ENCODE results near the gene APBA2.

Gene APBA2

DNA sequence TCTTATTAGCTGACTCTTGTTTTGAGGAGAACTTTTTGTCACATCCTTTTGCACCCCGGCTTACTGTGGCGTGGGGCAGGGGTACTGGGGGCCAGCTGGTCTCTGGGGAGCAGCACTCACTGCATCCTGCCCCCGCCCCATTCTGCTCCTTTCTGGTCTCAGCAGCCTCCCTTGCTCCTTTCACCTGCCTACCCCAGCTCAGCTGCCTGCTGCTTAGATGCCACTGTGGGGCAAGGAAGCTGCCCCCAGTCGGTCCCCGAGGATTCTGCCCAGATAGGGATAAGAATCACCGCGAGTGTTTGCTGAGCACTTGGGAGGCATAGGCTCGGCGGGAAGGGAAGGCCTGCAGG lies 32.0 kb downstream of the APBA2 start:
- DNase-seq = no peak

- DNase-seq = no peak
Observed at GRCh38 chr15:28918141-28918983, 32.6 kb downstream of the APBA2 start.

GRCh38 chr15:28919201-28919635 lies 33.4 kb downstream of the APBA2 start:
- no peak for DNase-seq

DNA sequence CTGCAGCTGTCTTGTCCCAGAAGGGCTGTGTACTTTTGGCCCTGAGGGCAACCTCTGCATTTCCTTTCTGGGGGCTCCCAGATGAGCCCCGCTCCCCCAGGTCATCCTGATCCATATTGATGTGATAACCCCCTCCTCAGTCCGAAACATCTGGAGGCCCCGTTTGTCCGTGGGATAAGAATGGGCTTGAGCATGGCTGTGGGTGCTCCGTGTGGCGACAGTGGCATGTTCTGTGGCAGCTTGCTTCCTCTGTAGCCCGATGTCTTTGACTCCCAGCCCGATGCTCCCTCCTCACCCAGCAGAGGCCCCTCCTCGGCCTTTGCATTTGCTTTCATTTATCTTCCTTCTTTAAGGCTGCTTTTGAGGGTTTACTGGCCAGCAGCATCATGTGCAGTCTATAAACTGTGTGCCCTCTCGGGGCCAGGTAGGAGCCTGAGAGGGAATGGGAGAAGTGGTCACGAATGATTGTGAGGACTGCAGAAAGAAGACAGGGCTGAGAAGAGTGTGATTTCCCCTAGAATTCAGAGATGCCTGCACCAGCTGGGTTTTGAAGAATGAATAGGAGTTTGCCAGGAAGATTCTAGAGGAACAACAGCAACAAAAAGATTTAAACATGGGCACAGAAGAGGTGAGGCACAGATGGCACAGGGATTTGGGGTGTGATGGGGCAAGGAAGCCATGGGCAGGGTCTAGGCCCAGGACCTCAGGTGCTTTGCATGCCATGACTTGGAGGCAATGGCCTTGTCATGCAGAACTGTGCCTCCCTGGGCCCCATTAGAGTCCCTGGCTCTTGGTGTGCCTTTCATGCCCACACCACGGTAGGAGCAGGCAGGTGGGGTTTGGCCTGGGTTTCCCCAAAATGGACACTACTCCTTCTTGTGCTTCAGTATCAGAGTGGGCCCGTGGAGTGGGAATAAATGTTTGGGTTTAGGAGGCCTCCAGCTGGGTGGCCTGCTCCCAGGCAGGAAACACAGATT lies 34.2 kb downstream of the APBA2 start:
- DNase-seq = no peak

DNA sequence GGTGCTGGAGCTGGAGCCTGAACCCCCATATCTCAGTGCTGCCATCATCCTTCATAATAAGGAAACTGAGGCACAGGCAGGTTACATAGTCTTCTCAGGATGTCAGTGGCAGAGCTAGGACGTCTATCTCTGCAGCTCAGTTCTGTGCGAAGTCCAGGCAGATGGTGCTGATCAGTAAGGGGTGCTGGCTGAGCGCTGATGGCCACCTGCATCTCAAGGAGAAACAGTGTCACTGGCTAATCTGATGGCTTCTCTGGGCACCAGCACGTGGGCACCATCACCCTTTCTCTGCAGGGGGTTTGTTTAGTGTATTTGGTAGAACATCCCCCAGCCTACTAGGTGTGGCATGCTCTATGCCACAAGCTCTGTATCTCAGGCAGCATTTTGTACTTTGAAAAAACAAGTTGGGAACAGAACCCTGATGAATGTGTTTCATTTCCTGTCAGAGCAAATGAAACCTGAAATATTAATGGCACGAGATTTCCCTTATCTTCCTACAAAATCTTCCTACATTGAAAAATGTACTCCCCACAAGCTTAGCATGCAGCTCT lies 35.1 kb downstream of the APBA2 start:
- no peak for DNase-seq

DNA sequence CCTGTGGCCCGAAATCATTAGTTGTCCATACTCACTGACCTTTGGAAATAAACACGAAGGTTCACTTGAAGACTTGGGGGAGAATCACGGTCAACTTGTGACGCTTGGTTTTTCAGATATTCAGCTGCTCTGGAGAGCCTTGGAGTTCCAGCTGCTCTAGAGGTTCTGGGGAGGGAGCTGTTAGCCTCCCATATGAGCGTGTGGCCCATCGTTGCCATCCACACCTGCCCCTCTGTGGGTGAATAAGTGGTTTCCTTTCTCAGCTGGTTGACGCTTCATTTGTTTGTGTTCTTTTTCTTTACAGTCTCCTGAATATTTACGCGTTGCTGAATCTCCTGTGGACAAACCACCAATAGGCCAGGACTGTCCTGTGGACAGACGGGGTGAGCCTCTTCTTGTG lies 35.6 kb downstream of the APBA2 start:
- DNase-seq = no peak

GRCh38 chr15:28921919-28922706 lies 36.3 kb downstream of the APBA2 start:
- no peak for DNase-seq

DNA sequence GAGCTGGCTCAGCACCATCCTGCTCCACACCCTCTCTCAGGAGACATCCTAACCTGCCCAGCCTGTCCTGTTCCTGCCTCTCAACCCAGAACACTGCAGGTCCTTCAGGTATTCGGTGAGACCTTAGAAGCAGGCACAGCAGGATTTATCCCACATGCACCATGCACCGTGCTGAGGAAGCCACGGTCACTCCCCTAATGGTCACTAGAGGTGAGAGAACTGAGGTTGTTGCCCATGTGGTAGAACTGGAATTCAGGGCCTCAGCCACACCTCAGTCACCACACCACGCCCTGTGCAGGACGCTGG lies 36.9 kb downstream of the APBA2 start:
- no peak for DNase-seq

DNA sequence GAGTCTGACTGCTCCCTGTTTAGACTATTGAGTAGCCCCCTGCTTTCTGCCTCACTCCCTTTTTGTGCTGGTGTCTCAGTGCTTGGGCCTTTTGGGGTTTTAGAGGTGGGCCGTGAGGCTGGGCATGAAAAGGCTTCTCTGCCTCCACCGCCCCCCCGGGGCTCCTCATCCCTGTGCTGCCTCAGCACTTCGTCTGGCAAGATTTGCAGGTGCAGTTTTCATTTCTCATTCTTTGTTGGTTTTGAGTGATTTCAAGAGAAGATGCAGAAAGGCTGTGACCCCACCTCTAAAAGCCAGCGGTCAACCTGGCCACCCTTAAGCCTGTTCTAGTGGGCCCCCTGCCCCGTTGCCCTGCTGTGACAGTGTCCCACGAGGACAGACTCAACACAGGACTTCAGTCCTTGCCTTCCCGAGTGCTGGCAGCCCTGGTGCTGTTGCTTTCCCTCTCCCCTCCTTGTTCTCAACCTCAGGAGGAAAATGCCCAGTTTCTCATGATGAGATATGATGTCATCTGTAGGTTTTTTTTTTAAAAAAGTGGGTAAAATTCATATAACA lies 38.0 kb downstream of the APBA2 start:
- no peak for DNase-seq

GRCh38 chr15:28927043-28927442 lies 41.3 kb downstream of the APBA2 start:
- no peak for DNase-seq

GRCh38 chr15:28929200-28929599 lies 43.4 kb downstream of the APBA2 start:
- DNase-seq = no peak

- DNase-seq = no peak
Observed at GRCh38 chr15:28930011-28930410, 44.2 kb downstream of the APBA2 start.

- DNase-seq = no peak
Observed at GRCh38 chr15:28930476-28931291, 44.9 kb downstream of the APBA2 start.

GRCh38 chr15:28931828-28932227 lies 46.1 kb downstream of the APBA2 start:
- no peak for DNase-seq

GRCh38 chr15:28932361-28932760 lies 46.6 kb downstream of the APBA2 start:
- no peak for DNase-seq

DNA sequence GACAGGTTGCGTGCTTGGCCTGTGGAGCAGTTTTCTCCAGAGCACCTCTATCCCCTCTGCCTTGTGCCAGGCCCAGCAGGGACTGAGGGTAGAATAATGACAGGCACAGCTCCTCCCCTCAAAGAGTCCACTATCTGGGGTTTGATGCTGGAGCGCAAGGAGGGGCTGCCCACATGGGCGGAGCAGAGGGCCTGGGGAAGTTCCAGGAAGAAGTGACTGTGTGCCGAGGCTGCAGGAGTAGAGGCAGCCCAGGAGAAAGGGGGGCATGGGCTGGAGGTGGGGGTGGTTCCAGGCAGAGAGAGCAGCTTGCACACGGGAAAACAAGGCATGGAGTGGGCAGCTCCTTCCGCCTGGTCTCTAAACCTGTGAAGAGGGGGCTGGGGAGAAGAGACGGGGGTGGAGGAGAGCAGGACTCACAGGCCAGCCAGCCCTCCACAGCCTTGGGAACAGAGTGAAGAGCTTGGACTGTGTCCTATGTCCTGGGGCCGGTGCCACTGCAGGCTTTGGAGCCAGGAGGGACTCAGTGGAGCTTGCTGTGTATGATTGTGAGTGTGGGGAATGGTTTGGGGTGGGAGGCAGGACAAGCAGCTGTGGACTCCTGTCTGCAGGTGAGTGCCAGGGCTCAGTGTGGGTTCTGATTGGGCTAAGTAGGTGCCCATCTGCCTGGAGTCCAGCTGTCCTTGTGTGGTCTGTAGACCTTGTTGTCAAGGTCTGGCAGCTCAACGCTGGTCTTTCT lies 48.1 kb downstream of the APBA2 start:
- no peak for DNase-seq

DNA sequence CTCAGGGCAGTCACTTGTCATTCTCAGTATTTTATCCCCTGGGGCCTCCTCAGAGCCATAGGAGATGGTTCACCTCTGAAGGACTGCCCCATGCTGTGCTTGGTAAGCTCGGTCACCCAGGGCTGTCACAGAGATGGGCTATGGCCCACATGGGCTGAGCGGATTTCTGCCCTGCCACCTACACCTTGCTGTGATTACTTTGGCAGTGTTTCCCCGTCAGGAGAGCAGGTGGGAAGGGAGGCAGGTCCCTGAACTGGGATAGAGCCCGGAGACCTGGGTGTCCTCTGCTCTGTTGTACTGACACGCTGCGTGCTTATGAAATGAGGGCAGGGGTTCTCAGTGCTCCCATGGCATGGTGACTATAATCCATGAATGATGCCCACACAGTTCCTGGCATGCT lies 48.9 kb downstream of the APBA2 start:
- no peak for DNase-seq

DNA sequence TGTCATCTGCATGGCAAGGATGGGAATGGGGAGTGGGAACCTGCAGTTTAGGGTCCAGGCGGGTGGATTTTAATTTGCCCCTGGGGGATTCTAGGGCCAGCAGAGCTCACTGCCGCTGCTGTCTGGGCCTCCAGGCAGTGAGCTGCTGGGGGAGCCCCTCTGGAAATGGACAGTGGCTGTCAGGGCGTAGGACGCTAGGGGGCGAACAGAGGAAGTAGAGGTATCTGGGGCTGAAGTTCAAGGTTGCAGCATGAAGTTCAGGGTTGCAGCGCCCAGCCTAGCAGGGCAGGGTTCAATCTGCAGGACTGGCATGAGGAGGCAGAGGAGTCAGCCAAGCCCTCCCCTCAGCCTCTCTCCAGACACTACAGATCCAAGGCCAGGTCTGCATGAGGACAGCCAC lies 49.5 kb downstream of the APBA2 start:
- peak in 3 of 4 experiments; percentile 4 to 14 (median 12) for DNase-seq

DNA sequence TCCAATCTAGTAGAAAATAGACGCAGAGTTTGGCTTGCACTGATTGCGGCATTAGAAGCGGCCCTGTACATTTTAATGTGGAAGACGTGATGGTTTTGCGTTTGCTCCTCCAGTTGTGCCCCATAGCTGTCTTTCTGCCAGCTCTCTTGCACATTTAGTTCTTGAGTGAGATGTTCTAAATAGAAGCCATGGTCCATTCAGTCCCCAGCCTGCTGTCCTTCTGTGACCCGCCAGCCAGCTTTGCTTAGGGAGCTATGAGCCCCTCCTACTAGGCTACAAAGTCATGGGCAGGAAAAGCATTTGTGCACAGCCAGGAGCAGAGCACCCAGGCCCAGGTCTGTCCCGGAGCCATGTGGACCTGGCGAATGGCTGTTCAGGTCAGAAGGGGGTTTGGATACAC lies 50.3 kb downstream of the APBA2 start:
- DNase-seq = no peak

DNA sequence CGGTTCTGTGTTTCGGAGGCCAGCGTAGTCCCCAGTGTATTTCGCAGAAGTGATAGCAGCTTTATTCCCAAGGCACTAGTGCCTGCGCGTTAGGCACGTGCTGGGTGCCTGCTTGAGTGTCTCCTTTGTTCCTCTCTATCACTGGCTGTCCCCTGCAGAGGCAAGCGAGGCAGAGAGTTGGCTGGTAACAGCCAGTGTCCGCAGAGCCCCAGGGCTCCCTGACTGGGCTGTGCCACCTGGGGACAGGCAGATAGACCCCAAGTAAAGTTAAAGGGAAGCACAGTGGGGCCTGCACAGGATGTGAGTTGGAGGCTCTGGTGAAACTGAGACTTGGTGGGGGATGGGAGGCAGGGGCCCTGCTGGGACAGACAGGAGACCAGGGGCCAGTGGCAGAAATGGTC lies 50.7 kb downstream of the APBA2 start:
- DNase-seq = no peak

DNA sequence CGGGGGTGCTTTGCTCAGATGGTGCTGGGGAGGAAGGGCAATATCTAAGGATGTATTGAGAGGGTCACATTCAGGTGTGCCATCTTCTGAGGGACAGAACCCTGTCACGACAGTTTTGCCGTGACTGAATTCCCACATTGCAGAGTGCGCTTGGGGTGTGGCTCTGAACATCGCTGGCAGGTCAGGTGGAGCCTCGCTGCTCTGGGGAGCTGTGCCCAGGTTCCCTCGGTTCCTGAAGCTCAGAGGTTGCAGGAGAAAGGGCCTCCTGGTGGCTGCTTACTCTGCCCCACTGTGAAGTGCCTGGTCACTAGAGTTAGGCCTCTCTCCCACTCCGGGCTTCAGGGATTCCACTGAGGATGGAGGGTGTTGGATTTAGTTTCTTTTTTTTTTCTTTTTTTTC lies 51.5 kb downstream of the APBA2 start:
- DNase-seq = no peak

All from suppressor macrophage (primary cell).